ENCODE measurements around the gene KCTD6. TPM values are rescaled to one million over a fixed set of nuclear protein-coding genes. Genes with fewer than 3 reads are reported as not detected.

The KCTD6 gene
- polyA plus RNA-seq (2012; ENCODE audit: insufficient read length, low read depth), result 8.5 TPM

GRCh38 chr3:58491506-58492402 is at the start of gene KCTD6:
KCTD6 (plus strand) TSS chr3:58492096; CDS start chr3:58498756, 6,660 bp downstream.
- TF ChIP-seq FOXP2 (optimal IDR thresholded peaks at IDR 0.05; ENCODE audit: borderline replicate concordance, extremely low read depth, extremely low read length, insufficient read depth) (peak; percentile 84), POLR2AphosphoS5 (IDR thresholded peaks at IDR 0.05; ENCODE audit: low read depth, low read length) (no peak; the same call in 1 of the 2 replicates), SIN3A (IDR thresholded peaks at IDR 0.05; ENCODE audit: borderline replicate concordance, insufficient read depth, low read length) (no peak), TAF1 (IDR thresholded peaks at IDR 0.05; ENCODE audit: borderline replicate concordance, insufficient read depth, low read length) (no peak), REST (IDR thresholded peaks at IDR 0.05; ENCODE audit: insufficient read depth in 1 of 2, low read depth in 2 of 2, low read length in 2 of 2) (no peak)

GRCh38 chr3:58452176-58452575 is 39.7 kb upstream of the KCTD6 start:
- TF ChIP-seq TAF1 (IDR thresholded peaks at IDR 0.05; ENCODE audit: borderline replicate concordance, insufficient read depth, low read length), result no peak
- no peak for TF ChIP-seq REST (IDR thresholded peaks at IDR 0.05; ENCODE audit: insufficient read depth in 1 of 2, low read depth in 2 of 2, low read length in 2 of 2)
- no peak for TF ChIP-seq SIN3A (IDR thresholded peaks at IDR 0.05; ENCODE audit: borderline replicate concordance, insufficient read depth, low read length)
- no peak for TF ChIP-seq FOXP2 (optimal IDR thresholded peaks at IDR 0.05; ENCODE audit: borderline replicate concordance, extremely low read depth, extremely low read length, insufficient read depth)
- no peak for TF ChIP-seq POLR2AphosphoS5 (IDR thresholded peaks at IDR 0.05; ENCODE audit: low read depth, low read length)

DNA sequence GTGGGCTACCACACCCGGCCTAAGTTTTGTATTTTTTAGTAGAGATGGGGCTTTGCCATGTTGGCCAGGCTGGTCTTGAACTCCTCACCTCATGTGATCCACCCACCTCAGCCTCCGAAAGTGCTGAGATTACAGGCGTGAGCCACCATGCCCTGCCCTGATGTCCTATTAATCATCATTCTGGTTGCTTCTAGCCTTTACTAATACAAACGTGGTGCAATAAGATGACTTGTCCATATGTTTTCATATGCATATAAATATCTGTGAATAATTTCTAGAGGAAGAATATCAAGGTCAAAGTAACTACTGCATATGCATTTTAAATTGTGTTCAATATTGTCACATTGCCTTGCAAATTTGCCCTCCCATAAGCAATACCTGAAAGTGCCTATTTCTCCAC is 32.7 kb upstream of the KCTD6 start:
- TF ChIP-seq TAF1 (IDR thresholded peaks at IDR 0.05; ENCODE audit: borderline replicate concordance, insufficient read depth, low read length) (no peak), REST (IDR thresholded peaks at IDR 0.05; ENCODE audit: insufficient read depth in 1 of 2, low read depth in 2 of 2, low read length in 2 of 2) (no peak), FOXP2 (optimal IDR thresholded peaks at IDR 0.05; ENCODE audit: borderline replicate concordance, extremely low read depth, extremely low read length, insufficient read depth) (no peak), POLR2AphosphoS5 (IDR thresholded peaks at IDR 0.05; ENCODE audit: low read depth, low read length) (no peak), SIN3A (IDR thresholded peaks at IDR 0.05; ENCODE audit: borderline replicate concordance, insufficient read depth, low read length) (no peak)

DNA sequence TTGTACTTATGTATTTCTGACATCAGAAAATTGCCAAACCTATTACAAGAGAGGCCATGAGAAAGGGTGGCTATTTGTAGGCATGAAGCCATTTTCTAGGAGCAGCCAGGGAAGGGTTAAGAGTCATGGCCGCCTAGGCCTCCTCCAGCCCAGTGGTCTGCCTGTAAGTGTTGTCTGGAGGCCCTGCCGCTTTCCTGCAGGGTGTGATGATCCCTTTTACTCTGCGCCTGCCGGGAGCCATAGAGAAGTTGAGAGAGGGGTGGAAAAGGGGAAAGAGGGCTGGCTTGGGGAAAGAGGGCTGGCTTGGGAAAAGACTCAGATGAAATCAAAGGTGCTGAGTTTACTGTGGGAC is 29.1 kb upstream of the KCTD6 start:
- TF ChIP-seq TAF1 (IDR thresholded peaks at IDR 0.05; ENCODE audit: borderline replicate concordance, insufficient read depth, low read length) (no peak), SIN3A (IDR thresholded peaks at IDR 0.05; ENCODE audit: borderline replicate concordance, insufficient read depth, low read length) (no peak), FOXP2 (optimal IDR thresholded peaks at IDR 0.05; ENCODE audit: borderline replicate concordance, extremely low read depth, extremely low read length, insufficient read depth) (no peak), POLR2AphosphoS5 (IDR thresholded peaks at IDR 0.05; ENCODE audit: low read depth, low read length) (no peak), REST (IDR thresholded peaks at IDR 0.05; ENCODE audit: insufficient read depth in 1 of 2, low read depth in 2 of 2, low read length in 2 of 2) (no peak)
